ENCODE measurements around the gene FXYD1.

GRCh38 chr19:35149463-35149862 lies 10.8 kb downstream of the FXYD1 start:
- TF ChIP-seq CTCF (IDR thresholded peaks at IDR 0.05; ENCODE audit: borderline replicate concordance, extremely low read depth, low read length, poor library complexity, severe bottlenecking) (no peak), EZH2 (IDR thresholded peaks at IDR 0.05; ENCODE audit: borderline replicate concordance, low read depth, low read length, severe bottlenecking) (no peak)

Data from DND-41 (cell line).